ENCODE results near the gene PAK5.

PAK5 gene

DNA sequence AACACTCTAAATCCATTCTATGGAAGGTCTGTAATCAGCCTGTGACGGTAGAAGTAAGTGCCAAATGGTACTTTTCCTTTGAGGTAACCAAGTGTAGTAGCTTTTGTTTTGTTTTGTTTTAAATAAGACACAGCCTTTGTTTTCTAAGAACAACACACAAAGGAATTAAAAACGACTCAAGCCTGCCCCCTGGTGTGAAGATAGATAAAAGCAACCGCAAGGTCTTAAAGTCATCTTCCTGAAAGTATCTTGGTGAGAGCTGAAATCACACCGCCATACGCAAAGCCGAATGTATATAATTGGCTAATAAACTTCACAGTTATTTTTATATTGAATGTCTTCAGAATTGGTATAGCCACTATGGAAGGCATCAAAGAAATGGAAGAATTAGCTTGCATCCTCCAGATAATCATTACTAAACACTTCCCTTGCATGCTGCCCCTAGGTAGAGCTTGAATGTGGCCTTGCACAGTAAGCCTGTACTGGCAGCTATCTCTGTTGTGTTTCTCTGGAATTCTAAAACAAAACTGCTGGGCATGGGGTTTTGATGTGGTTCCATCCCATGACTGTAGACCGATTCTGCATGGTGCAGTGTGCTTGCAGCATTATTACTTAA is 228.9 kb downstream of the PAK5 start:
- no peaks in the 10 kb centered on the region for H3K4me1 ChIP-seq (ENCODE audit: control insufficient read depth in 1 of 2, insufficient read depth in 1 of 2, low read depth in 1 of 2, low read length in 1 of 2)
- H3K27ac ChIP-seq, result no peak overlapping the region
- H3K36me3 ChIP-seq, result no peaks in the 10 kb centered on the region
- H3K4me3 ChIP-seq (ENCODE audit: low read depth in 1 of 2, low read length in 1 of 2), result no peak overlapping the region
- no peaks in the 10 kb centered on the region for H3K9me3 ChIP-seq
- peaks cover 11% of the 10 kb centered on the region for H3K27me3 ChIP-seq
- TF ChIP-seq, protein P1, sequence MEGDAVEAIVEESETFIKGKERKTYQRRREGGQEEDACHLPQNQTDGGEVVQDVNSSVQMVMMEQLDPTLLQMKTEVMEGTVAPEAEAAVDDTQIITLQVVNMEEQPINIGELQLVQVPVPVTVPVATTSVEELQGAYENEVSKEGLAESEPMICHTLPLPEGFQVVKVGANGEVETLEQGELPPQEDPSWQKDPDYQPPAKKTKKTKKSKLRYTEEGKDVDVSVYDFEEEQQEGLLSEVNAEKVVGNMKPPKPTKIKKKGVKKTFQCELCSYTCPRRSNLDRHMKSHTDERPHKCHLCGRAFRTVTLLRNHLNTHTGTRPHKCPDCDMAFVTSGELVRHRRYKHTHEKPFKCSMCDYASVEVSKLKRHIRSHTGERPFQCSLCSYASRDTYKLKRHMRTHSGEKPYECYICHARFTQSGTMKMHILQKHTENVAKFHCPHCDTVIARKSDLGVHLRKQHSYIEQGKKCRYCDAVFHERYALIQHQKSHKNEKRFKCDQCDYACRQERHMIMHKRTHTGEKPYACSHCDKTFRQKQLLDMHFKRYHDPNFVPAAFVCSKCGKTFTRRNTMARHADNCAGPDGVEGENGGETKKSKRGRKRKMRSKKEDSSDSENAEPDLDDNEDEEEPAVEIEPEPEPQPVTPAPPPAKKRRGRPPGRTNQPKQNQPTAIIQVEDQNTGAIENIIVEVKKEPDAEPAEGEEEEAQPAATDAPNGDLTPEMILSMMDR (IDR thresholded peaks at IDR 0.05), result no peak

DNA sequence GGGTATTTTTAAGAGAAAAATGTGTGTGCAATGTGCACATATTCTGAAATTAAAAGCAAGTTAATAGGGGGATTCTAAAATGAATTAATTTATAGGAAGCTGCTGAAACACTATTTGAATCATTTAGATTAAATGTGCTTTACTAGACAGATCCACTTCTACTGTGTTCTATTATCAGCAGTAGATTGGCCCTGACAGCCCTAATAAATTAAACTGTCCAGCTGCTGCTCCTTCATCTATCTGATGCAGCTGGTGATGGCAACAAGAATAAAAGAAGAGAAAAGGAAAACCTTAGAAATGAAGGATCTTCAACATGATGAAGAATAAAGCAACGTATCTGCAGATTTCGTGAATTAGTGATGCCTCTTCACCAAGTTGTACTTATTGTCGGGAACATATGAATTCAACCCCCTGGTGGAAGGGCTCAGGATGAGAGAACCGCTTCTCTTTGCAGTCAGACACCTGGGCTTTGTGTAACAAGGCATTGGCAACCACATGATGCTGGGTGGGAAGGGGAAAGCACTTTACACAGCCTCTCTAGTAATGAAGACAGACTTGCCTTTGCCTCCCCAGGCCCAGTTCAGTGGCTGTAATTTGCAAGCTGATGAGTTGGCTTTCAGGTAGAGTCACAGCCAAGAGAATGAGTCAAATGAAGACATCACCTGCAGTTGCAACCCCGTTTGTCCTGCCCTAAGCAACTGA is 230.1 kb downstream of the PAK5 start:
- H3K4me1 ChIP-seq (ENCODE audit: control insufficient read depth in 1 of 2, insufficient read depth in 1 of 2, low read depth in 1 of 2, low read length in 1 of 2), result no peaks in the 10 kb centered on the region
- H3K27ac ChIP-seq, result no peak overlapping the region

DNA sequence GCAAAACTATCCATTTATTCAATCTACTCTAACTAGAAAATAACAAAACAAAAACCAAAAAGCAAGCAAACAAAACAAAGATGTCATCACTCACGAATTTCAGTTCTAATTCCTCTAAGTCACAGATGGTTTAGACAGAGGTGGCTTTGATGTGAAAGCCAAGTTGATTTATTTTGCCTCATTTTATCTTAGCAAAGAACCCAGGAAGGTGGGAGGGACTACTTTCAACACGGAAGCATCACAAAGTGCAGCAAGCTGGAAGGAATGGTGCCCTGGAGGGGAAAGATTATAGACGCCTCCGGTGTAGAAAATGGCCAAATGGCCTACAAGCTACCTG is 236.1 kb downstream of the PAK5 start:
- TF ChIP-seq, protein P1 (IDR thresholded peaks at IDR 0.05), result no peak
- Histone ChIP-seq H3K9me3 (no peaks in the 10 kb centered on the region), H3K27ac (no peak overlapping the region), H3K4me1 (ENCODE audit: control insufficient read depth in 1 of 2, insufficient read depth in 1 of 2, low read depth in 1 of 2, low read length in 1 of 2) (no peaks in the 10 kb centered on the region), H3K36me3 (no peaks in the 10 kb centered on the region), H3K27me3 (peaks cover 14% of the 10 kb centered on the region), H3K4me3 (ENCODE audit: low read depth in 1 of 2, low read length in 1 of 2) (no peak overlapping the region)

More for the DNA sequence above, 230.1 kb downstream of the PAK5 start:
- peaks cover 6% of the 10 kb centered on the region for H3K27me3 ChIP-seq
- no peaks in the 10 kb centered on the region for H3K36me3 ChIP-seq
- H3K9me3 ChIP-seq, result no peaks in the 10 kb centered on the region
- H3K4me3 ChIP-seq (ENCODE audit: low read depth in 1 of 2, low read length in 1 of 2), result no peak overlapping the region
- TF ChIP-seq, protein P1 (IDR thresholded peaks at IDR 0.05), result no peak

DNA sequence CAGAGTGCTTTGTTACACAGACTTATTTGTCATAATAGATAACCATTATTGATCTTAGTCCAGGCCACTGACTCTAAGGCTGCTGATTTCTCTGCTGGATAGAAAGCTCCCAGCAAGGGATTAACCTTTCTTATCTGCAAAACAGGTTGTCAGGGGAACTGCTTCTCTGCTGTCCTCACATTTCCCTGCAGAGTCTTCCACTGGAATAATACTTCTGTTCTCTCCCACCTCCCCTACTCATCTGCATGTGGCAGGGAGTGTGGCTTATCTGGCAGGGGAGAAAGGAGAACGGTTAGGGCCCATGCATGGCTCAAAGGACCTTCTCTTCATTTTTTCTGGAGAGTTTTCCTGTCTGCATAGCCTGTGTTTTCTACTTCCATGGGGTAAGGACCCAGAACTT is 238.3 kb downstream of the PAK5 start:
- TF ChIP-seq, protein P1 (IDR thresholded peaks at IDR 0.05), result no peak
- Histone ChIP-seq H3K27ac (no peak overlapping the region), H3K4me3 (ENCODE audit: low read depth in 1 of 2, low read length in 1 of 2) (no peak overlapping the region)

DNA sequence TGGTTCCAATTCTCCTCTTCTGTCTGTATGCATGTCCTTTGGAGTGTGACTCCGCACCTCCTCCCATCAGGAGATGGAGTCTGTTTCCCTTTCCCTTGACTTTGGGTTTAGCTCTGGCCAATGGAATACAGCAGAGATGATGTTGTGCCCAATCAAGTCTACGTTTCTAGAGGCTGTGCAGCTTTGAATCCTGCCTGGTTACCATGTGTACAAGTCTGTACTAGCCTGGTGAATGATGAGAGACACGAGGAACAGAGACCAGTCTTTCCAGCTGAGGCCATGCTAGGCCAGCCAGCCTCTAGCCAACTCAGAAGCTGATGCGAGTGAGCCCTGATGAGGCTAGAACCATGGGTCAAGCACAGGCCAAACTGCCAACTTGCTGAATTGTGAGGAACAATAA is 241.3 kb downstream of the PAK5 start:
- H3K4me1 ChIP-seq (ENCODE audit: control insufficient read depth in 1 of 2, insufficient read depth in 1 of 2, low read depth in 1 of 2, low read length in 1 of 2), result no peaks in the 10 kb centered on the region
- no peaks in the 10 kb centered on the region for H3K36me3 ChIP-seq
- H3K27me3 ChIP-seq, result peaks cover 2% of the 10 kb centered on the region
- no peaks in the 10 kb centered on the region for H3K9me3 ChIP-seq
- no peak overlapping the region for H3K27ac ChIP-seq
- no peak overlapping the region for H3K4me3 ChIP-seq (ENCODE audit: low read depth in 1 of 2, low read length in 1 of 2)
- TF ChIP-seq, protein P1 (IDR thresholded peaks at IDR 0.05), result no peak

More for the DNA sequence above, 238.3 kb downstream of the PAK5 start:
- H3K27me3 ChIP-seq, result peaks cover 14% of the 10 kb centered on the region
- no peaks in the 10 kb centered on the region for H3K9me3 ChIP-seq
- no peaks in the 10 kb centered on the region for H3K4me1 ChIP-seq (ENCODE audit: control insufficient read depth in 1 of 2, insufficient read depth in 1 of 2, low read depth in 1 of 2, low read length in 1 of 2)
- no peaks in the 10 kb centered on the region for H3K36me3 ChIP-seq
